Measurements from ENCODE around the gene ZBTB38. TPM values are rescaled to one million over a fixed set of nuclear protein-coding genes. Genes with fewer than 3 reads are reported as not detected.

ZBTB38 gene
- total and polyA plus RNA-seq, 2 of the 13 experiments (the other 11 are each of a cell fraction or from before 2014, with no cell fraction given), result 26.8 to 51.7 TPM

DNA sequence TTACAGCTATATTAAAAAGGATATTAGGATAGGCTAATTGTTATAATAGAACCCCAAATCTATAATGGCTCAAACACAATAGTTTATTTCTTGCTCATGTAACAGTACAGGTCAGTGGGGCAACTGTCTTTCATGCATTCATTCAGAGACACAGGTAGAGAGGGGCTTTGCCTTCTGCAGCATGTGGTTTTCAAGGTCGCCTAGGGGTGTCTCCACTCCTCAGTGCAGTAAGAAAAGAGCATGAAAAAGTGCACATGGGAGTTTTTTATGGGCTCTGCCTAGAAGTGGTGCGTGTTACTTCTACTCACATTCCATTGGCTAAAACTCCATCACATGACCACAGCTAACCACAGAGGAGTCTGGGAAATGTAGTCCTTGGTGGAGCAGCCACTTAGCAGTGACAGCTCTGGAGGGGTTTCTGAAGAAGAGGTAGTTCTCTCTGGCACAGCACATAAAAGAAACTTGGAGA, 1.8 kb downstream of the ZBTB38 start (continued):
- TF ChIP-seq, protein P1, sequence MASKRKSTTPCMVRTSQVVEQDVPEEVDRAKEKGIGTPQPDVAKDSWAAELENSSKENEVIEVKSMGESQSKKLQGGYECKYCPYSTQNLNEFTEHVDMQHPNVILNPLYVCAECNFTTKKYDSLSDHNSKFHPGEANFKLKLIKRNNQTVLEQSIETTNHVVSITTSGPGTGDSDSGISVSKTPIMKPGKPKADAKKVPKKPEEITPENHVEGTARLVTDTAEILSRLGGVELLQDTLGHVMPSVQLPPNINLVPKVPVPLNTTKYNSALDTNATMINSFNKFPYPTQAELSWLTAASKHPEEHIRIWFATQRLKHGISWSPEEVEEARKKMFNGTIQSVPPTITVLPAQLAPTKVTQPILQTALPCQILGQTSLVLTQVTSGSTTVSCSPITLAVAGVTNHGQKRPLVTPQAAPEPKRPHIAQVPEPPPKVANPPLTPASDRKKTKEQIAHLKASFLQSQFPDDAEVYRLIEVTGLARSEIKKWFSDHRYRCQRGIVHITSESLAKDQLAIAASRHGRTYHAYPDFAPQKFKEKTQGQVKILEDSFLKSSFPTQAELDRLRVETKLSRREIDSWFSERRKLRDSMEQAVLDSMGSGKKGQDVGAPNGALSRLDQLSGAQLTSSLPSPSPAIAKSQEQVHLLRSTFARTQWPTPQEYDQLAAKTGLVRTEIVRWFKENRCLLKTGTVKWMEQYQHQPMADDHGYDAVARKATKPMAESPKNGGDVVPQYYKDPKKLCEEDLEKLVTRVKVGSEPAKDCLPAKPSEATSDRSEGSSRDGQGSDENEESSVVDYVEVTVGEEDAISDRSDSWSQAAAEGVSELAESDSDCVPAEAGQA (IDR thresholded peaks at IDR 0.05; ENCODE audit: low read depth), result no peak
- TF ChIP-seq, protein P1 (CRISPR knock-in tag; IDR thresholded peaks at IDR 0.05; ENCODE audit: borderline replicate concordance), result no peak
- TF ChIP-seq, protein P2, sequence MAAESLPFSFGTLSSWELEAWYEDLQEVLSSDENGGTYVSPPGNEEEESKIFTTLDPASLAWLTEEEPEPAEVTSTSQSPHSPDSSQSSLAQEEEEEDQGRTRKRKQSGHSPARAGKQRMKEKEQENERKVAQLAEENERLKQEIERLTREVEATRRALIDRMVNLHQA (CRISPR knock-in tag; IDR thresholded peaks at IDR 0.05), result no peak
- TF ChIP-seq DNMT3B (CRISPR knock-in tag; conservative IDR thresholded peaks at IDR 0.05), result no peak
- TF ChIP-seq RARA (CRISPR knock-in tag; IDR thresholded peaks at IDR 0.05), result no peak
- TF ChIP-seq, protein P3, sequence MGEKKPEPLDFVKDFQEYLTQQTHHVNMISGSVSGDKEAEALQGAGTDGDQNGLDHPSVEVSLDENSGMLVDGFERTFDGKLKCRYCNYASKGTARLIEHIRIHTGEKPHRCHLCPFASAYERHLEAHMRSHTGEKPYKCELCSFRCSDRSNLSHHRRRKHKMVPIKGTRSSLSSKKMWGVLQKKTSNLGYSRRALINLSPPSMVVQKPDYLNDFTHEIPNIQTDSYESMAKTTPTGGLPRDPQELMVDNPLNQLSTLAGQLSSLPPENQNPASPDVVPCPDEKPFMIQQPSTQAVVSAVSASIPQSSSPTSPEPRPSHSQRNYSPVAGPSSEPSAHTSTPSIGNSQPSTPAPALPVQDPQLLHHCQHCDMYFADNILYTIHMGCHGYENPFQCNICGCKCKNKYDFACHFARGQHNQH (CRISPR knock-in tag; IDR thresholded peaks at IDR 0.05), result no peak
- peak; percentile 64; the same call in 1 of the 2 replicates for TF ChIP-seq EHMT2 (IDR thresholded peaks at IDR 0.05; ENCODE audit: borderline replicate concordance, low read depth, low read length)
- TF ChIP-seq SOX13 (IDR thresholded peaks at IDR 0.05), result no peak
- peak in 1 of 2 experiments; percentile 39; a peak in 1 of 4 replicates for TF ChIP-seq SOX13 (CRISPR knock-in tag; conservative IDR thresholded peaks at IDR 0.05 in 1 of 2, IDR thresholded peaks at IDR 0.05 in 1 of 2)
- no peak for TF ChIP-seq GATA4 (IDR thresholded peaks at IDR 0.05; ENCODE audit: borderline replicate concordance, low read depth)
- no peak for TF ChIP-seq AGO2 (optimal IDR thresholded peaks at IDR 0.05; ENCODE audit: low read depth, low read length)
- TF ChIP-seq, protein P4, sequence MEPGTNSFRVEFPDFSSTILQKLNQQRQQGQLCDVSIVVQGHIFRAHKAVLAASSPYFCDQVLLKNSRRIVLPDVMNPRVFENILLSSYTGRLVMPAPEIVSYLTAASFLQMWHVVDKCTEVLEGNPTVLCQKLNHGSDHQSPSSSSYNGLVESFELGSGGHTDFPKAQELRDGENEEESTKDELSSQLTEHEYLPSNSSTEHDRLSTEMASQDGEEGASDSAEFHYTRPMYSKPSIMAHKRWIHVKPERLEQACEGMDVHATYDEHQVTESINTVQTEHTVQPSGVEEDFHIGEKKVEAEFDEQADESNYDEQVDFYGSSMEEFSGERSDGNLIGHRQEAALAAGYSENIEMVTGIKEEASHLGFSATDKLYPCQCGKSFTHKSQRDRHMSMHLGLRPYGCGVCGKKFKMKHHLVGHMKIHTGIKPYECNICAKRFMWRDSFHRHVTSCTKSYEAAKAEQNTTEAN (CRISPR knock-in tag; conservative IDR thresholded peaks at IDR 0.05), result no peak
- TF ChIP-seq NFE2 (CRISPR knock-in tag; IDR thresholded peaks at IDR 0.05), result no peak
- no peak for TF ChIP-seq ZNF615 (CRISPR knock-in tag; IDR thresholded peaks at IDR 0.05; ENCODE audit: borderline replicate concordance)
- TF ChIP-seq TARDBP (CRISPR knock-in tag; IDR thresholded peaks at IDR 0.05), result peak; percentile 46
- TF ChIP-seq ZNF564 (CRISPR knock-in tag; IDR thresholded peaks at IDR 0.05), result no peak
- no peak for TF ChIP-seq ZNF138 (CRISPR knock-in tag; IDR thresholded peaks at IDR 0.05; ENCODE audit: low read depth)
- no peak for TF ChIP-seq ARID2 (CRISPR knock-in tag; IDR thresholded peaks at IDR 0.05; ENCODE audit: borderline replicate concordance)
- TF ChIP-seq HIVEP1 (CRISPR knock-in tag; IDR thresholded peaks at IDR 0.05), result no peak
- no peak for TF ChIP-seq HDAC1 (CRISPR knock-in tag; IDR thresholded peaks at IDR 0.05)
- TF ChIP-seq KDM6A (CRISPR knock-in tag; IDR thresholded peaks at IDR 0.05; ENCODE audit: low read depth), result no peak
- TF ChIP-seq PHF21A (CRISPR knock-in tag; IDR thresholded peaks at IDR 0.05), result peak; percentile 65; the same call in 1 of the 2 replicates
- no peak for TF ChIP-seq ZNF678 (CRISPR knock-in tag; IDR thresholded peaks at IDR 0.05)

Data from HepG2 (cell line).